Measurements from ENCODE around the gene IFNAR1. TPM values are rescaled to one million over a fixed set of nuclear protein-coding genes. Genes with fewer than 3 reads are reported as not detected.

IFNAR1 gene
- total and polyA plus RNA-seq, 2 of the 4 experiments (the other 2 are of a cell fraction) = 7.8 to 9.9 TPM

GRCh38 chr21:33312121-33312520 lies 12.6 kb upstream of the IFNAR1 start:
- peaks cover 4% of the 10 kb centered on the region for H3K9me3 ChIP-seq (ENCODE audit: control insufficient read depth, insufficient read depth, low read length)
- no CpG with 5 or more reads among the region's 3 CpGs for WGBS, 2 experiments (ENCODE audit: extremely low coverage in 2 of 2, insufficient read length in 1 of 2)
- ChIA-PET CTCF (interaction anchor here (0.6 to 0.7 kb wide), 2 partner anchors 108 to 130 kb away, joined by 3 to 4 read pairs; no protein-coding TSS in a partner anchor), POLR2A (ENCODE audit: unreplicated experiment) (no interaction called here)
- no peak overlapping the region for H3K23ac ChIP-seq (ENCODE audit: low read depth, low read length)
- TF ChIP-seq MAZ (IDR thresholded peaks at IDR 0.05; ENCODE audit: borderline replicate concordance, low read depth, low read length) (no peak), RAD21 (IDR thresholded peaks at IDR 0.05; ENCODE audit: low read length) (no peak), MAFK (IDR thresholded peaks at IDR 0.05; ENCODE audit: low read depth, low read length) (no peak), CHD1 (IDR thresholded peaks at IDR 0.05; ENCODE audit: low read depth, low read length) (no peak), RFX5 (IDR thresholded peaks at IDR 0.05; ENCODE audit: low read depth, low read length) (no peak), USF2 (IDR thresholded peaks at IDR 0.05; ENCODE audit: low read depth, low read length) (no peak), SMC3 (IDR thresholded peaks at IDR 0.05; ENCODE audit: low read depth, low read length) (no peak), NFE2L2 (IDR thresholded peaks at IDR 0.05; ENCODE audit: low read depth, low read length) (no peak), CTCF (conservative IDR thresholded peaks at IDR 0.05; ENCODE audit: low read depth, low read length) (no peak), MXI1 (IDR thresholded peaks at IDR 0.05; ENCODE audit: borderline replicate concordance, low read depth, low read length) (no peak), FOS (IDR thresholded peaks at IDR 0.05; ENCODE audit: low read depth, low read length) (no peak), BHLHE40 (IDR thresholded peaks at IDR 0.05; ENCODE audit: low read depth, low read length) (no peak), ELK1 (IDR thresholded peaks at IDR 0.05; ENCODE audit: borderline replicate concordance, low read depth, low read length) (no peak), RCOR1 (IDR thresholded peaks at IDR 0.05; ENCODE audit: insufficient replicate concordance, low read length) (no peak), CEBPB (IDR thresholded peaks at IDR 0.05; ENCODE audit: low read depth, low read length) (no peak)
- no peak overlapping the region for H3K18ac ChIP-seq (ENCODE audit: low read depth, low read length)
- H3K56ac ChIP-seq (ENCODE audit: extremely low read depth, insufficient read depth, low read length) = no peak overlapping the region
- H3K9ac ChIP-seq (ENCODE audit: low read depth, low read length) = no peak overlapping the region
- dilution Hi-C loops (cut with HindIII; ENCODE audit: low sequenced_read_pairs, unreplicated experiment) = no loop called here
- ATAC-seq (ENCODE audit: low read depth) = no peak
- H3K4ac ChIP-seq (ENCODE audit: low read depth, low read length) = no peak overlapping the region
- H4K5ac ChIP-seq (ENCODE audit: low read depth, low read length) = no peak overlapping the region
- no peaks in the 10 kb centered on the region for H3K4me1 ChIP-seq (ENCODE audit: control insufficient read depth, insufficient read depth, low read length)
- no peak overlapping the region for H2AFZ ChIP-seq (replicated peaks; ENCODE audit: low read length, poor library complexity)
- H3K27ac ChIP-seq (ENCODE audit: insufficient read depth, low read length) = no peak overlapping the region
- H2BK120ac ChIP-seq (ENCODE audit: low read depth, low read length) = no peak overlapping the region
- no peaks in the 10 kb centered on the region for H3K36me3 ChIP-seq (ENCODE audit: control insufficient read depth, insufficient read depth, low read length)
- no peak for DNase-seq
- no peak overlapping the region for H2BK5ac ChIP-seq (ENCODE audit: low read depth, low read length, poor library complexity, severe bottlenecking)
- no peak overlapping the region for H3K14ac ChIP-seq (replicated peaks; ENCODE audit: low read depth, low read length)
- H3K79me1 ChIP-seq (ENCODE audit: low read depth in 1 of 2, low read length in 2 of 2) = no peaks in the 10 kb centered on the region
- no peak overlapping the region for H3K4me2 ChIP-seq (ENCODE audit: low read depth, low read length)
- H3K4me3 ChIP-seq (ENCODE audit: insufficient read depth, low read depth, low read length) = no peak overlapping the region
- H2BK20ac ChIP-seq (ENCODE audit: low read depth, low read length) = no peak overlapping the region
- peaks cover 5% of the 10 kb centered on the region for H3K27me3 ChIP-seq (ENCODE audit: control insufficient read depth, insufficient read depth, low read length)
- in situ Hi-C loops (cut with MboI; ENCODE audit: low sequenced_read_pairs) = no loop called here
- no peak overlapping the region for H4K8ac ChIP-seq (ENCODE audit: low read depth in 2 of 2, low read length in 2 of 2)
- H4K20me1 ChIP-seq (ENCODE audit: insufficient read depth, low read length) = no peaks in the 10 kb centered on the region
- H3K9me1 ChIP-seq (ENCODE audit: insufficient read depth, low read length) = no peaks in the 10 kb centered on the region
- intact Hi-C loops (cut with micrococcal nuclease) = no loop called here
- no peak overlapping the region for H4K91ac ChIP-seq (ENCODE audit: insufficient read depth, low read depth, low read length)
- H2AK9ac ChIP-seq (replicated peaks; ENCODE audit: low read depth, low read length, poor library complexity) = no peak overlapping the region
- BruUV-seq (replicated peaks) = no TSS peak
- no peak overlapping the region for H2AK5ac ChIP-seq (ENCODE audit: low read depth, low read length)
- no peak overlapping the region for H2BK15ac ChIP-seq (ENCODE audit: low read depth, low read length)

Data from IMR-90 (cell line).